T follicular helper cell (primary cell): Measurements from ENCODE around the gene POLH.
A peak's percentile ranks its signal among the peaks of the same experiment; 100 is the strongest.
"Not testable (repeated sequence)": the region's sequence is repeated elsewhere in the genome, so short reads cannot be mapped to it uniquely, and the experiment has no call there.

Experiments
- DNase-seq: peaks from one replicate; pipeline ENCODE4 v3.0.0-alpha.2; 2020; ENCODE audit warnings: low read depth

Gene POLH

GRCh38 chr6:43630980-43631619, 55.1 kb downstream of the POLH start:
- no peak for DNase-seq

GRCh38 chr6:43633002-43633401, 57.0 kb downstream of the POLH start:
- DNase-seq: not testable (repeated sequence)

GRCh38 chr6:43634702-43635303, 58.8 kb downstream of the POLH start:
- no peak for DNase-seq

- peak; percentile 79 for DNase-seq
These were observed 59.7 kb downstream of the POLH start, which contains the start of gene MAD2L1BP for GRCh38 chr6:43635387-43636307. Gene MAD2L1BP, plus strand, starts transcription at chr6:43635840. Its CDS starts 36 bp downstream, at chr6:43635876.

- no peak for DNase-seq
These were observed 60.3 kb downstream of the POLH start for GRCh38 chr6:43636308-43636659.

GRCh38 chr6:43639984-43640800, 64.2 kb downstream of the POLH start:
- DNase-seq: no peak

GRCh38 chr6:43644940-43645612, 69.1 kb downstream of the POLH start, which contains the start of gene RSPH9:
Gene RSPH9, plus strand, starts transcription at chr6:43645036. Its CDS starts 63 bp downstream, at chr6:43645099.
- peak; percentile 37 for DNase-seq

- no peak for DNase-seq
These were observed 69.6 kb downstream of the POLH start for GRCh38 chr6:43645613-43645964.

GRCh38 chr6:43647613-43648012, 71.6 kb downstream of the POLH start:
- DNase-seq: no peak

GRCh38 chr6:43648248-43648647, 72.3 kb downstream of the POLH start:
- no peak for DNase-seq

GRCh38 chr6:43652822-43653221, 76.8 kb downstream of the POLH start:
- DNase-seq: not testable (repeated sequence)

- DNase-seq: no peak
These were observed 81.3 kb downstream of the POLH start for GRCh38 chr6:43657221-43657802.

- DNase-seq: no peak
These were observed 82.2 kb downstream of the POLH start for GRCh38 chr6:43658161-43658560.

GRCh38 chr6:43662948-43663347, 87.0 kb downstream of the POLH start:
- not testable (repeated sequence) for DNase-seq
